Progenitor cell of endocrine pancreas (in vitro differentiated cells): ENCODE measurements around the gene HIPK2. TPM values are rescaled to one million over a fixed set of nuclear protein-coding genes. Genes with fewer than 3 reads are reported as not detected.

Experiments used
- DNase-seq: peaks from one replicate; pipeline ENCODE4 v3.0.0; 2021; ENCODE audit warnings: low spot score; ENCODE audit not compliant: unreplicated experiment
- H3K27ac Mint-ChIP-seq: 2 replicates; pipeline ENCODE4 v1.8.0; 2021; ENCODE audit warnings: mild to moderate bottlenecking, moderate library complexity, mixed read lengths
- H3K27me3 Mint-ChIP-seq: 2 replicates; pipeline ENCODE4 v1.8.0; 2021; ENCODE audit warnings: mixed read lengths
- H3K36me3 Mint-ChIP-seq: 2 replicates; pipeline ENCODE4 v1.8.0; 2022; ENCODE audit warnings: mixed read lengths; ENCODE audit not compliant: insufficient read depth
- H3K4me1 Mint-ChIP-seq: 2 replicates; pipeline ENCODE4 v1.8.0; 2021; ENCODE audit warnings: low read depth, mixed read lengths
- H3K4me3 Mint-ChIP-seq: 2 replicates; pipeline ENCODE4 v1.8.0; 2021; ENCODE audit warnings: low read depth, mild to moderate bottlenecking, moderate library complexity, mixed read lengths
- H3K9me3 Mint-ChIP-seq: 2 replicates; pipeline ENCODE4 v1.8.0; 2021; ENCODE audit warnings: low read depth, mixed read lengths
- total RNA-seq: library from RNA; stranded (reverse); gene quantifications from 2 replicates; pipeline ENCODE4 v1.2.1, GENCODE V29; 2021
- TF ChIP-seq, protein P1 (sequence below): fragments of 200-600 bp; sonication (generic); IDR thresholded peaks from one replicate; pipeline ENCODE4 v1.5.0; 2021; ENCODE audit warnings: antibody characterized with exemption, mild to moderate bottlenecking; ENCODE audit not compliant: unreplicated experiment

The HIPK2 gene
- total RNA-seq, 1 donor from 2014 or later, result 146 TPM

DNA sequence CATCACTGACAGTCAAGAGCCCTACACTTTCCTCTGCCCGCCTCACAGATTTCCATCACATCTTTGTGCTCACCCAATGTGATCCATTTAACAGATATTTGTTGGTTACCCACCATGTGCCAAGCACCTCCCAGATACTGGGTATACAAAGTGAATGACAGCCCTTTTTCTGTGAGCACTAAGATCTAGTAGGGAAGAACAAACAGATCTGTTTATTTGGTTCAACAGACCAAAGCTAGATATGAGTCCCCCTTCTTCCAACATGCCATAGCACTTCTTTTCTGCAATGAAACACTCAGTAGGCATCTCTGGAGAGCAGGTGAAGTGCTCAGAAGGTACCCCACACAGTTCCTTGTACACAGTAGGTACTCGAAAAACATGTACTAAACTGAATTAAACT, 101.4 kb downstream of the HIPK2 start:
- H3K27ac Mint-ChIP-seq, result peak overlapping the region; percentile 73
- no peak overlapping the region for H3K4me3 Mint-ChIP-seq
- DNase-seq, result no peak
- no peaks in the 10 kb centered on the region for H3K27me3 Mint-ChIP-seq
- peaks cover 67% of the 10 kb centered on the region for H3K4me1 Mint-ChIP-seq
- TF ChIP-seq, protein P1, sequence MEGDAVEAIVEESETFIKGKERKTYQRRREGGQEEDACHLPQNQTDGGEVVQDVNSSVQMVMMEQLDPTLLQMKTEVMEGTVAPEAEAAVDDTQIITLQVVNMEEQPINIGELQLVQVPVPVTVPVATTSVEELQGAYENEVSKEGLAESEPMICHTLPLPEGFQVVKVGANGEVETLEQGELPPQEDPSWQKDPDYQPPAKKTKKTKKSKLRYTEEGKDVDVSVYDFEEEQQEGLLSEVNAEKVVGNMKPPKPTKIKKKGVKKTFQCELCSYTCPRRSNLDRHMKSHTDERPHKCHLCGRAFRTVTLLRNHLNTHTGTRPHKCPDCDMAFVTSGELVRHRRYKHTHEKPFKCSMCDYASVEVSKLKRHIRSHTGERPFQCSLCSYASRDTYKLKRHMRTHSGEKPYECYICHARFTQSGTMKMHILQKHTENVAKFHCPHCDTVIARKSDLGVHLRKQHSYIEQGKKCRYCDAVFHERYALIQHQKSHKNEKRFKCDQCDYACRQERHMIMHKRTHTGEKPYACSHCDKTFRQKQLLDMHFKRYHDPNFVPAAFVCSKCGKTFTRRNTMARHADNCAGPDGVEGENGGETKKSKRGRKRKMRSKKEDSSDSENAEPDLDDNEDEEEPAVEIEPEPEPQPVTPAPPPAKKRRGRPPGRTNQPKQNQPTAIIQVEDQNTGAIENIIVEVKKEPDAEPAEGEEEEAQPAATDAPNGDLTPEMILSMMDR, result no peak
- H3K36me3 Mint-ChIP-seq, result peaks cover 22% of the 10 kb centered on the region
- no peaks in the 10 kb centered on the region for H3K9me3 Mint-ChIP-seq

DNA sequence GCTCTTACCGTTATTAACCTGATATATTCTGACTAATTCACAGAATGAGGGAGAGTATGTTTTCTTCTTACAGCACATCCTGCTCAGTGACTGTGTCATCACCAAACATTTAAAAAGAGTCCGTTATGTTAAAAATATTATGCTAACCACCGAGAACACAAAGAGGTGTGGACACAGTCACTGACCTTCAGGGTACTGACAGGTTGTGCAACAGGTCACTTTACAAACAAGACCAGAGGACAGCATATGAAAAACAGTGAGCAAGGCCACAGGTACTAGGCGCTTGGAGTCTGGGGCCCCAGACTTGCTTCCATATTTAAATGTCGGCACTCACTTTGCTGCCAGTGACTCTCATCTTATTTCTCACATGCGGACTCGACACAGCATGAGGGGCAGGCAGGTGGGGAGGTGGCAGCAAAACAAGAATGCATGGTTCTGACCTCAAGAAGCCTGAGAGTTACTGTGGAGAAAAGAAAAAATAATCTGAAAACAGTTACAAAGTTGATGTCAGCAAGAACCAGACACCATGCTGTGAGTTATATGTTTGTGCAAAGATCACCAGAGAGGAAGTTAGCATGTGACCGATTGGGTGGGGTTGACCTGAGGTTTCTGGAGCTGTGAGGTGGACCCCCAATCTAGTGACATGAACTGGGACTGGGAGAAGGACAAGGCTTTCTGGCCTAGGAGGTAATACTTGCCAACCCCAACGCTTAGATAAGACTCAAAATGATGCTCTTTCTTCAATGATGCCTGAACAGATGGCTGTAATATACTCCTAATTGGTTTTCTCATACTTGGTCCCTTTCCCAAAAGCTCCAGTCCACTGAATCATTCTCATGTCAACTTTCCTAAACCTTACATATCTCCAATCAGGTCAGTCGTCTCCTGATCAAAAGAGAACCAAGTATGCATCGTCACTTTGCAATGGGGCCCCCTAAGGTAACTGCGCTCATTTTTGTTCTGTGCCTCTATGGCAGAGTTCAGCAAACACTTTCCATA, 102.4 kb downstream of the HIPK2 start:
- H3K36me3 Mint-ChIP-seq, result peaks cover 22% of the 10 kb centered on the region
- H3K27me3 Mint-ChIP-seq, result no peaks in the 10 kb centered on the region
- no peak for DNase-seq
- peaks cover 59% of the 10 kb centered on the region for H3K4me1 Mint-ChIP-seq
- H3K27ac Mint-ChIP-seq, result peak overlapping the region; percentile 27
- no peaks in the 10 kb centered on the region for H3K9me3 Mint-ChIP-seq
- no peak overlapping the region for H3K4me3 Mint-ChIP-seq
- TF ChIP-seq, protein P1, result no peak

DNA sequence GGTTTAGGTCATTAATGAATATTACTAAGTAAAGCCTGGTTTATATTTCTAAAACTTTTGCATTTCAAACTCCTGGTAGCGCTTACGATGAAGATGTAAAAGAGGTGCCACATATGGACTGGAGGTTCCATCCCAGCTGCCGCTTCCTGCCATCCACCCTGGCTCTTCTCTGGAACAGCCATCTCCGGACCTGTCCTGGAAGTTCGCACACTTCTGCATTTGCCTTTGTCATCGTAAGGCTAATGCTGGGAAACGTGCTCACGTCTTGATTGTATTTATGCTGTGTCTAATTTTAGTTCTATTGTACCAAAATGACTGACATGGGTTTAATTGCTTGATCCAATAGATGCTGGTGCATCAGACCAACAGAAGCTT, 103.1 kb downstream of the HIPK2 start:
- TF ChIP-seq, protein P1, result no peak
- no peak overlapping the region for H3K4me3 Mint-ChIP-seq
- H3K27me3 Mint-ChIP-seq, result no peaks in the 10 kb centered on the region
- H3K9me3 Mint-ChIP-seq, result no peaks in the 10 kb centered on the region
- peaks cover 54% of the 10 kb centered on the region for H3K4me1 Mint-ChIP-seq
- no peak for DNase-seq
- peaks cover 22% of the 10 kb centered on the region for H3K36me3 Mint-ChIP-seq
- peak overlapping the region; percentile 27 for H3K27ac Mint-ChIP-seq

DNA sequence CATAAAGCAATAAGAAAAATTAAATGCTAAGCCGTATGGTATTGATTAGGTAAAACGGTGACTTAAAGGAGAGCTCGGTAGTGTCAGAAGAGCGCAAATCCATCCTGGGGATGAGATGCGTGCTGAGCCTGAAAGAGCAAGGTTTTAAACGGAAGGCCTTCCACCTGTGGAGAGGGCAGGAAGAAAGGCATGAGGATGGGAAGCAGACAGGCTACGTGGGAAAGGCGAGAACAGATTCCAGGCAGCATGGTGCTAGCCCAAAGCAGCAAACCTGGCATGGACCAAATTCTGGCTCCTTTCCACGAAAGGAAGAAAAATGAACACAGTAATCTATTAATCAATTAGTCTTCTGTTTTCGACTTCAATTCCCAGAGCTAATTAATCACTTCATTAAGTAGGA, 103.5 kb downstream of the HIPK2 start:
- TF ChIP-seq, protein P1, result no peak
- Mint-ChIP-seq H3K4me3 (no peak overlapping the region), H3K27me3 (no peaks in the 10 kb centered on the region), H3K36me3 (peaks cover 22% of the 10 kb centered on the region), H3K9me3 (no peaks in the 10 kb centered on the region), H3K27ac (peak overlapping the region; percentile 8), H3K4me1 (peaks cover 50% of the 10 kb centered on the region)
- no peak for DNase-seq

DNA sequence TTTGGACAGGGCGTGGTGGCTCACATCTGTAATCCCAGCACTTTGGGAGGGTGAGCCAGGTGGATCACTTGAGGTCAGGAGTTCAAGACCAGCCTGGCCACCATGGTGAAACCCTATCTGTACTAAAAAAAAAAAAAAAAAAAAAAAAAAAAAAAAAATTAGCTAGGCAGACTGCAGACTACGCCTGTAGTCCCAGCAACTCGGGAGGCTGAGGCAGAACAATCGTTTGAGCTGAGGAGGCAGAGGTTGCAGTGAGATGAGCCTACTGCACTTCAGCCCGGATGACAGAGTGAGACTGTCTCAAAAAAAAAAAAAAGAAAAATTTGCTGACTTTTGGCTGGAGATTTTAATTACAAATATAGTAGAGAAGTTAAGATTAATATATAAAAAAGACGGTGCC, 104.0 kb downstream of the HIPK2 start:
- H3K4me3 Mint-ChIP-seq, result no peak overlapping the region
- H3K27me3 Mint-ChIP-seq, result no peaks in the 10 kb centered on the region
- H3K27ac Mint-ChIP-seq, result no peak overlapping the region
- H3K9me3 Mint-ChIP-seq, result no peaks in the 10 kb centered on the region
- TF ChIP-seq, protein P1, result no peak
- H3K4me1 Mint-ChIP-seq, result peaks cover 50% of the 10 kb centered on the region
- peaks cover 22% of the 10 kb centered on the region for H3K36me3 Mint-ChIP-seq
- no peak for DNase-seq
